Cardiac septum (tissue), 1 donor: ENCODE measurements around the gene SFI1. TPM values are rescaled to one million over a fixed set of nuclear protein-coding genes. Genes with fewer than 3 reads are reported as not detected.

Experiments used
- DNase-seq: peaks from one replicate; pipeline ENCODE4 v3.0.0-alpha.2; 2020; ENCODE audit warnings: low spot score
- intact Hi-C: fragments of 100-400 bp; cut with DNase I; formaldehyde crosslinking; loops from one replicate; pipeline ENCODE4 v1.14.0; 2022
- total RNA-seq: library from RNA; stranded (reverse); fragmentation: NEBNext Ultra II Directional; extraction: Animal tissue kit (Norgen Biotek cat#: 25700); gene quantifications from one replicate; pipeline ENCODE4 v1.2.1, GENCODE V29; 2021
- donor health status: DM: no; HTN: no; CAD: no.

The SFI1 gene
- total RNA-seq, 1 donor from 2014 or later = 8.6 TPM

- intact Hi-C loops = no loop called here
- DNase-seq = no peak
Observed at GRCh38 chr22:31625257-31625640, 128.9 kb downstream of the SFI1 start.

DNA sequence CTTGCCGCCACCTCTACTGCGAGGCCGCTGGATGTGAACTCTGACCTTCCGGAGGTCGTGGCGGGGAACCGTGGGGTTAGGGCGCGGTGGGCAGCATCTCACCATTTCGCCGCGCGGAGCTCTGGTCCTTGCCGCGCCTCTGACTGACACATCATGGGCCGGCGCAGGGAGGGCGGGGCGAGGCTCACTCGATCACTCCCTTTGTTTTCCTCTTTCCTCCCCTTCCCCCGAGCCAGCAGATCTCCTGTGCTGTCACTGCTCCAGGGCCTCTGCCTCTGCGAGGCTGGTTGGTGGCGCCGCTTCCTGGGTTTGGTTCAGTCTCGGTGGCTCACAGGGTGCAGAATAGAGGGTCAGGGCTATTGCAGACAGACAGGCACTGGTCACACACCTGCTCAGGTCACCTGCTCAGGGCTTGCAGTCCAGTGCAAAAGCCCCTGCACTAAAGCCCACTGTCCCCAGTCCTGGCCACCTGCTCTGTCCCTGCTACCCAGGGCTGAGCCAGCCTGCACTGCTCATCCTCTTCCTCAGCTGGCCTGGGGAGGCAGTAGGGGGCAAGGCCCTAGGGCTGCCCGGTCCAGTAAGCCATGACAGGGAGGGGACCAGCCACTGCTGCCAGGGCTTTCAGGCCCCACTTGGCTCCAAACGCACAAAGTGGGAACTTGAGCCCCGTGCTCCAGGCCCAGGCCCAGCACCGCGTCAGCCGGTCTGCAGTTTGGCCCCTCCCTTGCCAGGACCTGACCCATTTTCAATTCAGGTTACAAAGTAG is 129.5 kb downstream of the SFI1 start:
- intact Hi-C loops = no loop called here
- DNase-seq = no peak

- no peak for DNase-seq
- intact Hi-C loops = no loop called here
Observed at GRCh38 chr22:31626427-31627150, 130.3 kb downstream of the SFI1 start.

GRCh38 chr22:31627223-31627731 is 130.9 kb downstream of the SFI1 start:
- no peak for DNase-seq
- intact Hi-C loops = no loop called here

- DNase-seq = no peak
- intact Hi-C loops = no loop called here
Observed at GRCh38 chr22:31628362-31628761, 132.0 kb downstream of the SFI1 start.

- no peak for DNase-seq
- intact Hi-C loops = no loop called here
Observed at GRCh38 chr22:31628969-31629708, 132.8 kb downstream of the SFI1 start.

DNA sequence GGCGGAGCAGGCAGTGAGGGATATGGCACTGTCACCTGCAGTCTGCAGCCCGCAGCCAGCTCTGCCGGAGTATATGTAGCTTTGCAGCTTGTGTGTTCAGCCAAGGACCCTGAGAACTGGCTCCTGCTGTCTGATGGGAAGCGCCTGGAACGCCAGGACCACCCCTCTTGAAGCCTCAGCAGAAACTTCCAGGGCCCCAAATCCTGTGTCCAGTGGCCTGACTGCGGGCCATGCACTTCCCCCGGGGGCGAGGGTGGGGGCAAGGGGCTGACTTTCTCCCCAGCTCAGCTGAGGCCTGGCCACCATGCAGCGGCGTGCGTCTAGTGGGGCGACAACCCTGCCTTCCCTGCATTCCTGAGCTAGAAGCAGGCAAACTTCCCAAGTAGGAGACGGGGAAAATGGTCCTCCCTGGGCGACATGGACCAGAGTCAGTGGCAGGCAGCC is 133.4 kb downstream of the SFI1 start:
- no peak for DNase-seq
- intact Hi-C loops = loop anchor here (5.0 to 10.0 kb wide), 2 partner anchors 142 to 285 kb away; partner anchors contain the start of genes EIF4ENIF1 and PATZ1

GRCh38 chr22:31630331-31631329 is 134.3 kb downstream of the SFI1 start:
- DNase-seq = peak; percentile 93
- intact Hi-C loops = loop anchor here (5.0 to 10.0 kb wide), 2 partner anchors 143 to 286 kb away; partner anchors contain the start of genes EIF4ENIF1 and PATZ1

- intact Hi-C loops = loop anchor here (5.0 to 10.0 kb wide), 2 partner anchors 144 to 287 kb away; partner anchors contain the start of genes EIF4ENIF1 and PATZ1
- no peak for DNase-seq
Observed at GRCh38 chr22:31631436-31631835, 135.1 kb downstream of the SFI1 start.

- no peak for DNase-seq
- intact Hi-C loops = loop anchor here (10.0 kb wide), 1 partner anchor 291 kb away; the partner anchor contains the start of gene PATZ1
Observed at GRCh38 chr22:31635638-31636306, 139.4 kb downstream of the SFI1 start.

DNA sequence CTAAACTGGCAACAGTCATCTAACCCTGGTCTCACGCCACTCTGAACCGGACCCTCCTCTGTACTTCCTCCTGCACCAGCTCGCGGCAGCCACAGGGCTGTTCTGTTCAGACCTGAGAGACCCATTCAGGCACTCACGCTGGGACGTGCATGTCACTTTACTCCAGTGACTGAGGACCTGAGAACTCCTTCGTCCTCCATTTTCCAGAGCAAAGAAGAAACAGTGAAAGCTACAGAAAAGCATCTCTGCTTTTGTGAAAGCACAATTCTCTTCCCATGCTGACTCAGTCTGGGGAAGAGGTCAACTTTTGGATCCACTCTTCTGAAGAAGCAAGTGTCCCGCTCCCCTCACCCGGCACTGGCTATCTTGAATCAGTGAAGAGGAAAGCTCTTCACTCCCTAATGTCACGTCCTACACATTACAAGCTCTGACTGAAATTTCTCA is 141.1 kb downstream of the SFI1 start:
- intact Hi-C loops = loop anchor here (10.0 kb wide), 1 partner anchor 293 kb away; the partner anchor contains the start of gene PATZ1
- DNase-seq = peak; percentile 86

- intact Hi-C loops = loop anchor here (10.0 kb wide), 1 partner anchor 293 kb away; the partner anchor contains the start of gene PATZ1
- DNase-seq = peak; percentile 90
Observed at GRCh38 chr22:31637891-31638618, 141.7 kb downstream of the SFI1 start.

DNA sequence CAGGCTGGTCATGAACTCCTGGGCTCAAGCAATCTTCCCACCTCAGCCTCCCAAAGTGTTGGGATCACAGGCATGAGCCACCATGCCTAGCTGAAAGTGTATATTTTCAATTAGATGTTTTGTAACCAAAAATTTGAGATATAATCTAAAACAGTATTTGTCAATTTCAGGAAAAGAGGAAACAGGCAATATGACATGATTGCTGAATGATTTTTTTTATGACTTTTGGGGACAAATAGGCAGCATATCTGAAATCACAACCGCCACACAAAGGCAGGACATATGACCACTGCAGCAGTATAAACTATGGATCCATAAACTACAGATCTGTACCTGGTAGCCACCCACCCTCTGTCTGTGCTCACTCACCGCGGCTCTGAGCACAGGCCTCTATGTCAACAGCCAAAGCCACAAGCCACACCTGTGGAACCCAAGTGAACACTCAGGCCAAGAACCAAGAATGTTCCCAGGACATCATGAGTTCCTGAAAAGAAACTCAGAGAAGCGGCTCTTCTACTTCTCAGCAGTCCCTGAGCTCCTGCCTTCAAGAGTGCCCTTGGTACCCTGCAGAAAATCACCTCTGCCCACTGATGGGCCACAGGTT is 143.2 kb downstream of the SFI1 start:
- intact Hi-C loops = loop anchor here (10.0 kb wide), 1 partner anchor 295 kb away; the partner anchor contains the start of gene PATZ1
- DNase-seq = no peak

DNA sequence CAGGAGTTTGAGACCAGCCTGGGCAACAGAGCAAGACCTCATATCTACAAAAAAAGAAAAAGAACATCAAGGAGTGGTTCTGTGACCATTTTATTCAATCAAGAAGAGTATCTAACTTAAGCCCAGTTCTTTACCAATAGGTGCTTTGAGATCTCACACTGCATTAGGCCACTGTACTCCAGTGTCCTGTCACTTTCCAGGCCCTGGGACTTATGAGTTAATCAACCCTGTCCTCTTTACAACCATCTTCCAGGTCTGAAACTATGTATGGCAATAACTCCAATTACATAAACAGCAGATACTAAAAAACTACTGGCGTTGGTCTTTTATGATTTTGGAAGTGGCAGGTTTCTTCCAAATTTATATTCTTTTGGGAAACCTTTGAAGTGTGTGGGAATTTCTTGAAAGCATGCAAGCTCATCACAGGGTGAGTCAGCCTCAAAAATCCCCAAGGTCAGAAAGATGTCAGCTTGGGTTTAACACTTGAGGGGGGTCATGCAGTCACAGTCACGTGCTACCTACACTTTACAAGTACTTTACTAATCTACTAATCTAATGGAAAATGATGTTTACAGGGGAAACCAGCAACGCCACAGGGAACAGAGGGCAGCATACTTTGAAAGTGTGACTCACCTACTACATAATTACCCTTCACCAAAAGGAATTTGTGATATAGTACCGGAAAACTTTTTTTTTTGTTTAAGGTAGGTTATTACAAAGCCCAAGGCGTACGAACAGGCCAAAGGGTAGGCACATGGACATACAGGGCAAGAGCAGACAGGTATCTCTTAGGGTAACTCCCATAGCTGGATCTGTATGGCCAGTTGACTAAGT is 150.1 kb downstream of the SFI1 start:
- DNase-seq = no peak
- intact Hi-C loops = no loop called here

DNA sequence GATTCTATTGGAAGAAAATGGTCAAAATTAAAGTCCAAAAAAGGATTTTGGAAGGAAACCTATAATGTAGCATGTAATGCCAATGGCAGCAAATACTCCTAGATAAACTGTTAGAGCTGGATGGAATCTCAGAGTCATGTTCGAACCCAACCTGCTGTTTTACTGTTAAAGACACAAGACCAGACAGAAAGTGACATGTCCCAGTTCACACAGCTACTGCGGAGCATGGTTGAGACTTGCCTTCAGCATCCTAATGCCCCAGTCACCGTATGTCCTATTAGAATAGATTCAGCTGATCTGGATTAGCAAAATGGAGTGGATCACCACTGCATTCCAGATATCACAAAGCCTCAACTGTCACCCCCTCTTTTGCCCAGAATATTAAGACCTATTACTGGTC is 150.7 kb downstream of the SFI1 start:
- no peak for DNase-seq
- intact Hi-C loops = no loop called here
